HEK293T (cell line): ENCODE data around the gene PPP1R15B.

Experiments used
- ARNT ChIP-seq: fragments of 450-650 bp; IDR thresholded peaks from 2 replicates; pipeline ENCODE4 v1.6.1; 2017; ENCODE audit warnings: mild to moderate bottlenecking
- BHLHE40 ChIP-seq: fragments of 450-650 bp; IDR thresholded peaks from 2 replicates; pipeline ENCODE4 v1.6.1; 2016; ENCODE audit warnings: mild to moderate bottlenecking, moderate library complexity, borderline replicate concordance
- ELF4 ChIP-seq: fragments of 450-650 bp; IDR thresholded peaks from 2 replicates; pipeline ENCODE4 v1.6.1; 2017; ENCODE audit warnings: antibody characterized with exemption
- FOXA1 ChIP-seq: fragments of 450-650 bp; IDR thresholded peaks from 2 replicates; pipeline ENCODE4 v1.6.1; 2016; ENCODE audit warnings: mild to moderate bottlenecking
- FOXK2 ChIP-seq: fragments of 450-650 bp; IDR thresholded peaks from 2 replicates; pipeline ENCODE4 v1.6.1; 2016; ENCODE audit warnings: mild to moderate bottlenecking
- HDGF ChIP-seq: fragments of 450-650 bp; IDR thresholded peaks from 2 replicates; pipeline ENCODE4 v1.6.1; 2017; ENCODE audit warnings: antibody characterized with exemption, borderline replicate concordance
- L3MBTL2 ChIP-seq: fragments of 450-650 bp; conservative IDR thresholded peaks from 2 replicates; pipeline ENCODE4 v1.6.1; 2016; ENCODE audit warnings: mild to moderate bottlenecking
- NFRKB ChIP-seq: fragments of 450-650 bp; IDR thresholded peaks from 2 replicates; pipeline ENCODE4 v1.6.1; 2016; ENCODE audit warnings: mild to moderate bottlenecking, moderate library complexity
- PKNOX1 ChIP-seq: fragments of 450-650 bp; IDR thresholded peaks from 2 replicates; pipeline ENCODE4 v1.6.1; 2016
- SUZ12 ChIP-seq: fragments of 450-650 bp; IDR thresholded peaks from 2 replicates; pipeline ENCODE4 v1.6.1; 2016; ENCODE audit warnings: mild to moderate bottlenecking
- TARDBP ChIP-seq: fragments of 450-650 bp; IDR thresholded peaks from 2 replicates; pipeline ENCODE4 v1.6.1; 2016
- ZNF384 ChIP-seq: fragments of 450-650 bp; IDR thresholded peaks from 2 replicates; pipeline ENCODE4 v1.6.1; 2016

GRCh38 chr1:204373911-204374310 is 37.7 kb downstream of the PPP1R15B start:
- no peak for TF ChIP-seq FOXK2
- no peak for TF ChIP-seq L3MBTL2
- no peak for TF ChIP-seq ELF4
- TF ChIP-seq ZNF384: no peak
- TF ChIP-seq PKNOX1: no peak
- no peak for TF ChIP-seq SUZ12
- TF ChIP-seq BHLHE40: no peak
- no peak for TF ChIP-seq ARNT
- no peak for TF ChIP-seq TARDBP
- no peak for TF ChIP-seq FOXA1
- no peak for TF ChIP-seq HDGF
- no peak for TF ChIP-seq NFRKB
